Vagina (tissue), 2 donors: ENCODE measurements around the gene TJP2.

Source experiments
- CTCF ChIP-seq, 3 experiments: fragments of 450-650 bp in 2 of 3; fragments of 200-600 bp in 1 of 3; sonication (generic) in 1 of 3; IDR thresholded peaks; one replicate each; pipeline ENCODE4 v1.5.1; 2017 to 2019; ENCODE audit warnings: antibody characterized with exemption in 3 of 3, mild to moderate bottlenecking in 2 of 3, moderate library complexity in 2 of 3
- POLR2A ChIP-seq, 2 donors: fragments of 450-650 bp; IDR thresholded peaks; one replicate each; pipeline ENCODE4 v1.6.1; 2017; ENCODE audit warnings: antibody characterized with exemption in 2 of 2, mild to moderate bottlenecking in 2 of 2, moderate library complexity in 2 of 2

- TF ChIP-seq POLR2A (IDR thresholded peaks at IDR 0.05): no peak
- TF ChIP-seq CTCF (IDR thresholded peaks at IDR 0.05): no peak
Measured at GRCh38 chr9:69323861-69324260, 149.8 kb downstream of the TJP2 start.
